PFSK-1 (cell line): ENCODE measurements around the gene MICOS13.

ENCODE experiments used
- FOXP2 ChIP-seq: optimal IDR thresholded peaks from 2 replicates; pipeline ENCODE3; 2011; ENCODE audit warnings: borderline replicate concordance, control low read depth, inconsistent platforms; ENCODE audit not compliant: insufficient read depth; ENCODE audit errors: extremely low read length, extremely low read depth
- POLR2AphosphoS5 ChIP-seq: IDR thresholded peaks from 2 replicates; pipeline ENCODE4 v1.6.1; 2012; ENCODE audit warnings: low read depth, mild to moderate bottlenecking, control low read depth, low read length, moderate library complexity
- REST ChIP-seq, 2 experiments: IDR thresholded peaks; 2 replicates each; pipeline versions ENCODE4 v1.6.1 to v1.8.0; 2011 to 2012; ENCODE audit warnings: low read depth in 2 of 2, low read length in 2 of 2, control low read depth in 1 of 2, inconsistent platforms in 1 of 2, mild to moderate bottlenecking in 1 of 2, moderate library complexity in 1 of 2; ENCODE audit not compliant: insufficient read depth in 1 of 2
- SIN3A ChIP-seq: IDR thresholded peaks from 2 replicates; pipeline ENCODE4 v1.6.1; 2012; ENCODE audit warnings: mild to moderate bottlenecking, low read length, moderate library complexity, borderline replicate concordance; ENCODE audit not compliant: insufficient read depth
- TAF1 ChIP-seq: IDR thresholded peaks from 2 replicates; pipeline ENCODE4 v1.6.1; 2012; ENCODE audit warnings: low read length, control low read depth, borderline replicate concordance; ENCODE audit not compliant: insufficient read depth

The MICOS13 gene

GRCh38 chr19:5665781-5666513, 14.4 kb downstream of the MICOS13 start:
- TF ChIP-seq TAF1 (no peak), SIN3A (0 out of 2 replicates have a peak, but pooled peaks have one; percentile 49)

GRCh38 chr19:5664515-5664914, 15.8 kb downstream of the MICOS13 start:
- TF ChIP-seq REST (IDR thresholded peaks at IDR 0.05; ENCODE audit: insufficient read depth in 1 of 2, low read depth in 2 of 2, low read length in 2 of 2), result no peak
- TF ChIP-seq SIN3A, result no peak
- TF ChIP-seq FOXP2, result no peak
- no peak for TF ChIP-seq TAF1
- TF ChIP-seq POLR2AphosphoS5, result no peak

DNA sequence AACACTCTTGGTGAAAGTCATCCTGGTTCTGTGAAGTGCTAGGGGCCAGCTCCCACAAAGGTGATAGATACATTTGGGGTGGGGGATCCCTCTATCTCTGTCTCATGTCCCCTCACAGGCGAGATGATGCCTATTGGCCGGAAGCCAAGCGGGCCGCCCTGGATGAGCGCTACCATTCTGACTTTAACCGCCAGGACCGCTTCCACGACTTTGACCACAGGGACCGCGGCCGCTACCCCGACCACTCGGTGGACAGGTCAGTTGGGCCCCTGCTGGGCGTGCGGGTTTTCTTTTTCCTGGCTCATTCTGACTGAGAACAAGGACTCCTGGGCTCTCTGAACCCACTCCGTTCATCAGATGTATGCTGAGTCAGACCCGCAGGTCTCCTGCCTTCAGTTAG, 16.4 kb downstream of the MICOS13 start:
- TF ChIP-seq FOXP2 (no peak), SIN3A (no peak), TAF1 (no peak), POLR2AphosphoS5 (no peak), REST (IDR thresholded peaks at IDR 0.05; ENCODE audit: insufficient read depth in 1 of 2, low read depth in 2 of 2, low read length in 2 of 2) (no peak)

DNA sequence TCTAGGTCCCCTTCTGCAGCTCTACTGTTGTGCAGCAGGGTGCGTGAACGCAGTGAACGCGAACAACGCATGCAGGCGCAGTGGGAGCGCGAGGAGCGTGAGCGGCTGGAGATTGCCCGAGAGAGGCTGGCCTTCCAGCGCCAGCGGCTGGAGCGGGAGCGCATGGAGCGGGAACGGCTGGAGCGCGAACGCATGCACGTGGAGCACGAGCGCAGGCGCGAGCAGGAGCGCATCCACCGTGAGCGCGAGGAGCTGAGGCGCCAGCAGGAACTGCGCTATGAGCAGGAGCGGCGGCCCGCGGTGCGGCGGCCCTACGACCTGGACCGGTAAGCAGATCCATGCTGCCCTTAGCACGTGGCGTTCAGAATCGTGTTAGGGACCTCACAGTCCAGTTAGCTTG, 18.8 kb downstream of the MICOS13 start:
- TF ChIP-seq POLR2AphosphoS5 (no peak), FOXP2 (no peak), TAF1 (no peak)

DNA sequence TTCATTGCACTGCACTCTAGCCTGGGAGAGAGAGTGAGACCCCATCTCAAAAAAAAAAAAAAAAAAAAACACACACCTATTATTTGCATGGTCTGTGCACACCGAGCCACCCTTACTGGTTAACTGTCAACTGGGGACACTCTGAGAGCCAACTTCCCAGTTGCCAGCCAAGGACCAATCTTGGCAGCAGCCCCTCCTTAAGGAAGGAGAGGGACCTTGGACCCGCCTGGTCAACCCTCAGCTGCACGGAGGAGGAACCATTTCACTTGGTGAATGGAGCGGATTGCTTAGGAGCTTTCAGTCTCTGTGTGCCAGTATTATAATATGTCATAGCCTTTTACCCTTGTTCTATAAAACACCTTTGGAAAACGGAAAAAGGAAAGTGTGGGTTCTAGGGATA, 24.9 kb downstream of the MICOS13 start:
- TF ChIP-seq TAF1 (no peak), SIN3A (no peak), POLR2AphosphoS5 (no peak)

- no peak for TF ChIP-seq TAF1
Measured at GRCh38 chr19:5654931-5655330, 25.4 kb downstream of the MICOS13 start.

GRCh38 chr19:5652261-5652660, 28.1 kb downstream of the MICOS13 start:
- TF ChIP-seq TAF1, result no peak
- TF ChIP-seq POLR2AphosphoS5, result no peak
- TF ChIP-seq FOXP2, result no peak
- no peak for TF ChIP-seq REST (IDR thresholded peaks at IDR 0.05; ENCODE audit: insufficient read depth in 1 of 2, low read depth in 2 of 2, low read length in 2 of 2)
- no peak for TF ChIP-seq SIN3A
